ENCODE measurements around the gene ZNF276. TPM values are rescaled to one million over a fixed set of nuclear protein-coding genes. Genes with fewer than 3 reads are reported as not detected.
"Not testable (repeated sequence)": the region's sequence is repeated elsewhere in the genome, so short reads cannot be mapped to it uniquely, and the experiment has no call there.

Gene ZNF276
- total RNA-seq, 1 experiment from 2014 or later = 30.1 TPM

DNA sequence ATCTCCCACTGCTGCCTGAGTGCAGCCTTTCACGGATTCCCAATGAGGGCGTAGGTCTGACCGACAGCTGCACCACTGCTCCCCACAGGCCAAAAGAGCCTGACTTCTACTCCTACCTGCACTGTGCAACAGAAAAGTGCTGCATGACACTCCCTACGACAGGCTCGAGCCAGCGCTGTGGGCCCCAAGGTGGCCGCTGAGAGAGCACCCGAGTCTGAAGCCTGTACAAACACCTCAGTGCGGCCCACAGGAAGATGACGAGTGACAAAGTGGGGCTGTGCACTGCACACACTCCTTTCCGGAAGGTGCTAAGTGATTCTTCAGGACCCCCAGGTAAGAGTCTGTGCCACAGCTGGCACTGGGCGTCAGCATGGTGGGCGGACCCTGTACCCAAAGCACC lies 53.9 kb downstream of the ZNF276 start:
- Histone ChIP-seq H3K27ac (ENCODE audit: low read length) (no peak overlapping the region), H3K4me1 (ENCODE audit: insufficient read depth, low read length) (no peaks in the 10 kb centered on the region), H2AFZ (ENCODE audit: low read length) (no peak overlapping the region), H3K4me3 (ENCODE audit: low read length) (no peak overlapping the region), H4K20me1 (ENCODE audit: low read length) (no peaks in the 10 kb centered on the region), H3K9me3 (ENCODE audit: low read length) (no peaks in the 10 kb centered on the region), H3K36me3 (ENCODE audit: low read depth, low read length) (peaks cover 4% of the 10 kb centered on the region; the same call in 1 of the 2 replicates), H3K79me2 (ENCODE audit: low read length) (no peaks in the 10 kb centered on the region), H3K9ac (ENCODE audit: low read length) (no peak overlapping the region), H3F3A (ENCODE audit: low read length, unreplicated experiment) (no peaks in the 10 kb centered on the region), H3K4me2 (ENCODE audit: low read length) (no peak overlapping the region), H3K27me3 (ENCODE audit: low read length) (no peaks in the 10 kb centered on the region), H3K9me2 (replicated peaks; ENCODE audit: low read length) (no peaks in the 10 kb centered on the region)
- intact Hi-C loops (cut with micrococcal nuclease) = no loop called here
- ATAC-seq = no peak
- CTCF ChIA-PET = no interaction called here
- no peak for TF ChIP-seq EZH2 (IDR thresholded peaks at IDR 0.05; ENCODE audit: low read length, unreplicated experiment)
- TF ChIP-seq EZH2phosphoT487 (IDR thresholded peaks at IDR 0.05; ENCODE audit: borderline replicate concordance, low read length) = no peak
- TF ChIP-seq, protein P1, sequence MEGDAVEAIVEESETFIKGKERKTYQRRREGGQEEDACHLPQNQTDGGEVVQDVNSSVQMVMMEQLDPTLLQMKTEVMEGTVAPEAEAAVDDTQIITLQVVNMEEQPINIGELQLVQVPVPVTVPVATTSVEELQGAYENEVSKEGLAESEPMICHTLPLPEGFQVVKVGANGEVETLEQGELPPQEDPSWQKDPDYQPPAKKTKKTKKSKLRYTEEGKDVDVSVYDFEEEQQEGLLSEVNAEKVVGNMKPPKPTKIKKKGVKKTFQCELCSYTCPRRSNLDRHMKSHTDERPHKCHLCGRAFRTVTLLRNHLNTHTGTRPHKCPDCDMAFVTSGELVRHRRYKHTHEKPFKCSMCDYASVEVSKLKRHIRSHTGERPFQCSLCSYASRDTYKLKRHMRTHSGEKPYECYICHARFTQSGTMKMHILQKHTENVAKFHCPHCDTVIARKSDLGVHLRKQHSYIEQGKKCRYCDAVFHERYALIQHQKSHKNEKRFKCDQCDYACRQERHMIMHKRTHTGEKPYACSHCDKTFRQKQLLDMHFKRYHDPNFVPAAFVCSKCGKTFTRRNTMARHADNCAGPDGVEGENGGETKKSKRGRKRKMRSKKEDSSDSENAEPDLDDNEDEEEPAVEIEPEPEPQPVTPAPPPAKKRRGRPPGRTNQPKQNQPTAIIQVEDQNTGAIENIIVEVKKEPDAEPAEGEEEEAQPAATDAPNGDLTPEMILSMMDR (conservative IDR thresholded peaks at IDR 0.05; ENCODE audit: low read depth, low read length) = no peak
- no TSS peak for BruUV-seq (replicated peaks)
- POLR2A ChIA-PET (ENCODE audit: unreplicated experiment) = no interaction called here
- no peak for DNase-seq

DNA sequence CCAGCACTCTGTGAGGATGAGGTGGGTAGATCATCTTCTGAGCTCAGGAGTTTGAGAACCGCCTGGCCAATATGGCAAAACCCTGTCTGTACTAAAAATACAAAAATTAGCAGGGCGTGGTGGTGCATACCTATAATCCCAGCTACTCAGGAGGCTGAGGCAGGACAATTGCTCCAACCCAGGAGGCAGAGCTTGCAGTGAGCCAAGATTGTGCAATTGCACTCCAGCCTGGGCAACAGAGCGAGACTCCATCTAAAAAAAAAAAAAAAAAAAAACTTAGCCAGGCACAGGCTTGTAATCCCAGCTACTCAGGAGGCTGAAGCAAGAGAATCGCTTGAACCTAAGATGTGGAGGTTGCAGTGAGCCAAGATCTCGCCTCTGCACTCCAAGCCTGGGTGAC lies 56.9 kb downstream of the ZNF276 start:
- H3K9ac ChIP-seq (ENCODE audit: low read length); DNase-seq; H3K27me3 ChIP-seq (ENCODE audit: low read length); H2AFZ ChIP-seq (ENCODE audit: low read length); H4K20me1 ChIP-seq (ENCODE audit: low read length); H3K79me2 ChIP-seq (ENCODE audit: low read length); H3K27ac ChIP-seq (ENCODE audit: low read length); POLR2A ChIA-PET (ENCODE audit: unreplicated experiment); H3K9me2 ChIP-seq (replicated peaks; ENCODE audit: low read length); intact Hi-C loops (cut with micrococcal nuclease); CTCF ChIA-PET; ATAC-seq; H3K4me1 ChIP-seq (ENCODE audit: insufficient read depth, low read length); H3K9me3 ChIP-seq (ENCODE audit: low read length); H3F3A ChIP-seq (ENCODE audit: low read length, unreplicated experiment); H3K4me3 ChIP-seq (ENCODE audit: low read length); H3K4me2 ChIP-seq (ENCODE audit: low read length); BruUV-seq (replicated peaks): not testable (repeated sequence)
- peaks cover 13% of the 10 kb centered on the region; the same call in 1 of the 2 replicates for H3K36me3 ChIP-seq (ENCODE audit: low read depth, low read length)

DNA sequence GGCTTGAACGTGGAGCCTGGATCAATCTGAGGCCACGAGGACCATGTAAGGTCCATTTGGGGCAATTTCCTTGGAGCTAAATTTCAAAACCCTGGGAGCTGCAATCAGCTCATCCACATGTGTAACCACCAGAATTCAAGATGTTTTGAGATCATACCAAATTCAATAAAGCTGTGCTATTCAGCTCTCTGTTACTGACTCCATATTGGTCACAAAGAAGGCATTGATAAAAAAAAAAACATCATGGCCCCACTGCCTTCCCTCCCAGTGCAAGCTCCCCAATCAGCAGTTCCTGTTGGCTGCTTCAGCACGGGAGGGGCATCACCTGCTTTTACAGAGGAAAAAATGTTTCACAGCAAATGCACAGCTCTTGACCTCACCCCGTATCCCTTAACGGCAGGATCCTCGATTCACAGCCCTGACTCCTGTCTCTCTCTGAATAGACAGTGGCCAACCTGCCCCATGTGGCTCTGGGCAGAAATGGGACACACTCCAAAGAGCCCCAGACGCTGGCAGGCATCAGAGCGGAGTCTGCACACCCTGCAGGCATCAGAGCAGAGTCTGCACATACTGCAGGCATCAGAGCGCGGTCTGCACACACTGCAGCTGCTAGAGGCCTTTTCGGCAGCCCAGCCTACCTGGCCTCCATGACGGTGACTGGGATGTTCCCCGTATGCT lies 58.0 kb downstream of the ZNF276 start:
- DNase-seq (no peak), ATAC-seq (no peak)
- Histone ChIP-seq H3K79me2 (ENCODE audit: low read length) (no peaks in the 10 kb centered on the region), H3K36me3 (ENCODE audit: low read depth, low read length) (peaks cover 13% of the 10 kb centered on the region; the same call in 1 of the 2 replicates), H3K4me3 (ENCODE audit: low read length) (no peak overlapping the region), H3K27me3 (ENCODE audit: low read length) (no peaks in the 10 kb centered on the region), H3K4me2 (ENCODE audit: low read length) (no peak overlapping the region), H3K9me2 (replicated peaks; ENCODE audit: low read length) (no peaks in the 10 kb centered on the region), H3K27ac (ENCODE audit: low read length) (no peak overlapping the region), H3K9ac (ENCODE audit: low read length) (no peak overlapping the region), H3K9me3 (ENCODE audit: low read length) (no peaks in the 10 kb centered on the region), H2AFZ (ENCODE audit: low read length) (no peak overlapping the region), H3F3A (ENCODE audit: low read length, unreplicated experiment) (no peaks in the 10 kb centered on the region), H4K20me1 (ENCODE audit: low read length) (no peaks in the 10 kb centered on the region), H3K4me1 (ENCODE audit: insufficient read depth, low read length) (no peaks in the 10 kb centered on the region)
- CTCF ChIA-PET = no interaction called here
- BruUV-seq (replicated peaks) = no TSS peak
- POLR2A ChIA-PET (ENCODE audit: unreplicated experiment) = no interaction called here
- intact Hi-C loops (cut with micrococcal nuclease) = no loop called here
- TF ChIP-seq, protein P1 (conservative IDR thresholded peaks at IDR 0.05; ENCODE audit: low read depth, low read length) = no peak
- no peak for TF ChIP-seq EZH2 (IDR thresholded peaks at IDR 0.05; ENCODE audit: low read length, unreplicated experiment)
- no peak for TF ChIP-seq EZH2phosphoT487 (IDR thresholded peaks at IDR 0.05; ENCODE audit: borderline replicate concordance, low read length)

All from PC-3 (cell line).